GM18502 (cell line): ENCODE results near the gene ATAD3B.
"Not testable (repeated sequence)": the region's sequence is repeated elsewhere in the genome, so short reads cannot be mapped to it uniquely, and the experiment has no call there.

Experiments
- ATAC-seq: cut with Tn5 transposase; IDR thresholded peaks from one replicate; pipeline ENCODE4 v1.9.1; 2021; ENCODE audit warnings: mild to moderate bottlenecking; ENCODE audit not compliant: unreplicated experiment, poor library complexity

Gene ATAD3B

DNA sequence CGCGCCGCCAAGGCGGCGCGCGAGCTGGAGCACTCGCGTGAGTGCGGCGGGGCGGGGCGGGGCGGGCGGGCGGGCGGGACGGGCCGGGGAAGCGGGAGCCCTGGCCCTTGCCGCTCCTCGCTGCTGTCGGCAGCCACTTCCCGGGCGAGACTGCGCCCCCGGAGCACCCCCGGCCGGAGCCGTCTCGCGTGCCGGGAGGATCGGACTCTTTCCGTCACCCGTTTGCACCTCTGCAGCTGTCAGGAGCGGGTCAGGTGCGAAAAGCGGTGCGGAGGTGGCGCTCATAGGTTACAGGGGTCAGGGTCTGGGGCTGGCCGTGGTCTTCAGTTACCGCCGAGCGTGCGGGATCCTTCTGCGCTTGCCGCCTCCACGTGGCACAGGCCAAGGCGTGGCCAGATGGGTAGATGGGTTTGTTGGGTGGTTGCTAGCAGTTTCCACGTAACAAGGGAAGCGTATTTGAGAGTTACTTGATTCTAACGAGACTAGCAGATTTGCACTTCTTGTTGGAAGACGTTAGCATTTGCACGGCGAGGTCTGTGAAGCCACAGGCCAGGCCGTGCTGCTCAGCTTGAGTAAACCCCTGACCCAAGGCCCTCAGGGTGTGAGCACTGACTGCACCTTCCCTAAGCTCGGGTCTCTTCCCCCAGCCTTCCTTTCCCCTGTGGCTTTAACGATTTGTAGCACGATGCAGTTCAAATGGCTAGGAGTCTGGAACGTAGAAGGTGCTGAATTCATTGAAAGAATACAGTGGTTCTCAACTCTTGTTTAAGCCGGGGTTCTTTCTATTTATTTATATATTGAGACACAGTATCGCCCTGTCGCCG is 700 bp downstream of the ATAD3B start:
- ATAC-seq, result peak; percentile 19

DNA sequence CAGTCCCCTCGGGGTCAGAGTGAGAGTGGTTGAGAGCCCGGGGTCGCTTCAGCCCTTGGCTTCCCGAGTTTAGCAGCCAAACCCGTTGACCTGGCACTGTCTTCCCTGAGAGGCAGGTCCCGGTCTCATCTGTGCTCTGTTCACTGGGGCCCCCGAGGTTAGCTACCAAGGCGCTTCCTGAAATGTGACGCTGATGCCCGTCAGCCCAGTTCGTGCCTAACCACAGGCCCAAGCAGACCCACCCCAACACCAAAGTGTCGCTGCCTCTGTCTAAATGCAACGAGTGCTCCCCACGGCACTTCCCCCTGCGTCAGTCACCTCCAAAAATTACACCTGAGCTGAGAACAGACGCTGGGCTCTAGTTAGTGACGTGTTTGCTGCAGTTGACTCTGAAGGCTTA is 4.4 kb downstream of the ATAD3B start:
- not testable (repeated sequence) for ATAC-seq

DNA sequence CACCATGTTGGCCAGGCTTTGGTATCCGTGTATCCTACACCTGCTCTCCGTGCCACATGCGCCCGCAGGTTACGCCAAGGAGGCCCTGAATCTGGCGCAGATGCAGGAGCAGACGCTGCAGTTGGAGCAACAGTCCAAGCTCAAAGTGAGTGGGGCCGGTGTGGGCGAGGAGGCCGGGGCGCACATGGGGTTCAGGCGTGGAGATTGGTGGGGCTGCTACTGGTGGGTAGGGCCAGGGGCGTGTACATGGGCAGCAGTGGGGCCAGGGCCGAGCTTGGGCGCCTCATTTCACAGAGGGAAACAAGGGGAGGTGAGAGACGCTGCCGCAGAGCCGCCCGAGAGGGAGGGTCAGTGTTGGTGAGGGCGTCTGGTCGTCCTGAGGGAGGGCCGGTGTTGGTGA is 5.6 kb downstream of the ATAD3B start:
- no peak for ATAC-seq

DNA sequence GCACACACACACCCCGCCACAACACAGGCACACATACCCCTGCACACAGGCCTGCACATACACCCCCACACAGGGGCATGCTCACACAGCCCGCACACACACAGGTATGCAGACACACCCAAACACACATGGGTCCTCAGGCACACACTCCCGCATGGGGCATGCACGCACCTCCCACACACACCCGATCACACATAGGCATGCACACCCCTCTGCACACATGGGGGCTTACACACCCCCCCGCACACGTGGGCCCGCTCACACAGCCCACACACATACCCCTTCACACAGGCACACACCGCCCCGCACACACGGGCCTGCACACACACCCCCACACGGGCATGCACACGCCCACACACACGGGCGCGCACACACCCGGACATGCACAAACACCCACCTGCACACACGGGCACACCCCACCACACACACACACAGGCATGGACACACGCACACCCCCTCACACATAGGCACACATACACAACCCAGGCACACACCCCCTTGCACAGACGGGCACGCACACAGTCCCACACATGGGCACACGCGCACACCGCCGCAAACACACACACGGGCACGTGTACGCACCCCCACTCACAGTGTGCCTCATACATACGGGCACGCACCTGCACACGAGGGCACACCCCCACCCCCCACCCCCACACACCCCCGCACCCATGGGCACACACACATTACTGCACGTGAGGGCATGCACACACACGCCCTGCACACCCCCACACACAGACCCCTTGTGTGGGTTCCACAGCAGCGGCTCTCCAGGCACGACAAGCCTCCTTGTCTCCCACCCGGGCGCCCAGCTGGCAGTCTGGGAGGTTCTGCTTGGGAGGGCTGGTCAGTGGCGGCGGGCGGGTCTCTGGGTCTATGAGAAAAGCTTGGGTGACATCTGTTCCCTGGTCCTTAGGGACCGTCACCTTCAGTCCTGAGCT is 8.3 kb downstream of the ATAD3B start:
- no peak for ATAC-seq

DNA sequence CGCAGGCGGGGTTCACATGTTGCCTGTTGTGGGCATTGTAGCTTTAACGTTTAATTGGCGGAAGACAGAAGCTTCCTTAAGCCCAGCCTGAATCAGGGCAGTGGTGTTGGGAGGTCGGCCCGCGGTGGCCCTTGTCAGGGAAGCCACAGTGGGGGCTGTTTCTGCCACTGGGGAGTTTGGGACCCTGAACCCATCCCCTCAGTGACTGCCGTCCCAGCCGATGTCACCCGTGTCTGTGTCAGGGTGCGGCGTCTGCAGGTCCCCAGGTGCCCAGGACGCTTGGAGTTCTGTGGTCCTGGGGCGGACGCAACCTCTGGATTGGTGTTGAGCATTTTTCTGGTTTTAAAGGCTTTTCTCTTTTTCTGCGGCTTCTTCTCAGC is 8.9 kb downstream of the ATAD3B start:
- ATAC-seq, result not testable (repeated sequence)

DNA sequence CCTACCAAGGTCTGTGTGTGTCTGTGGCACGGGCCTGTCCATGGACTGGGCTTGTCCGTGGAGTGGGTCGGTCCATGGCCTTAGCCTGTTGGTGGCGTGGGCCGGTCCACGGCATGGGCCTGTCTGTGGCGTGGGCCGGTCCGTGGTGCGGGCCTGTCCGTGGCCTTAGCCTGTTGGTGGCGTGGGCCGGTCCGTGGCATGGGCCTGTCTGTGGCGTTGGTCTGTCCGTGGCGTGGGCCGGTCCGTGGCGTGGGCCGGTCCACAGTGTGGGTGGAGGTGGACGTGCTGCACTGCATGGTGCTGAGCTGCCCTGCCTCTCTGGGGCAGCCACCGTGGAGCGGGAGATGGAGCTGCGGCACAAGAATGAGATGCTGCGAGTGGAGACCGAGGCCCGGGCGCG is 10.2 kb downstream of the ATAD3B start:
- not testable (repeated sequence) for ATAC-seq

DNA sequence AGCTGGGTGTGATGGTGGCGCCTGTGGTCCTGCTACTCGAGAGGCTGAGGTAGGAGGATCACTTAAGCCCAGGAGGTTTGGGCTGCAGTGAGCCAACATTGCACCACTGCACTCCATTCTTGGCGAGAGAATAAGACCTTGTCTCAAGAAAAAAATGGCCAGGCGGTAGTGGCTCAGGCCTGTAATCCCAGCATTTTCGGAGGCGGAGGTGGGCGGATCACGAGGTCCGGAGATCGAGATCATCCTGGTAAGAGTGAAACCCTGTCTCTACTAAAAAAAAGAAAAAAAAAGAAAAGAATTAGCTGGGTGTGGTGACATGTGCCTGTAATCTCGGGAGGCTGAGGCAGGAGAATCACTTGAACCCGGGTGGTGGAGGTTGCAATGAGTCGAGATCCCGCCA is 11.3 kb downstream of the ATAD3B start:
- ATAC-seq, result no peak

DNA sequence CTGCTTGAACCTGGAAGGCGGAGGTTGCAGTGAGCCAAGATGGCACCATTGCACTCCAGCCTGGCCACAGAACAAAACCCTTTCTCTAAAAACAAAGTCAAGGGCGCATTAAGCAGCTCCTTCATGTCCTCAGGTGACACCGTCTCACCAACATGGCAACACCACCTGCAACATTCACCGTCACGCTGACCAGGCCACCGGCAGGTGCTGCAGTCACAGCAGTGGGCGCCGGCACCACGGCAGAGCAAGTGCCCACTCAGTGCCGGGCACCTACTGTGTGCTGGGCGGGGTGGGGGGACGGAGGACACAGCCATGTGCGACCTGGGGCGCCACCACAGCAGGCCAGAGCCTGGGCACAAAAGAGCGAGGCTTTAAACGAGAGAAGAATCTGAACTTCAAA is 12.1 kb downstream of the ATAD3B start:
- no peak for ATAC-seq

DNA sequence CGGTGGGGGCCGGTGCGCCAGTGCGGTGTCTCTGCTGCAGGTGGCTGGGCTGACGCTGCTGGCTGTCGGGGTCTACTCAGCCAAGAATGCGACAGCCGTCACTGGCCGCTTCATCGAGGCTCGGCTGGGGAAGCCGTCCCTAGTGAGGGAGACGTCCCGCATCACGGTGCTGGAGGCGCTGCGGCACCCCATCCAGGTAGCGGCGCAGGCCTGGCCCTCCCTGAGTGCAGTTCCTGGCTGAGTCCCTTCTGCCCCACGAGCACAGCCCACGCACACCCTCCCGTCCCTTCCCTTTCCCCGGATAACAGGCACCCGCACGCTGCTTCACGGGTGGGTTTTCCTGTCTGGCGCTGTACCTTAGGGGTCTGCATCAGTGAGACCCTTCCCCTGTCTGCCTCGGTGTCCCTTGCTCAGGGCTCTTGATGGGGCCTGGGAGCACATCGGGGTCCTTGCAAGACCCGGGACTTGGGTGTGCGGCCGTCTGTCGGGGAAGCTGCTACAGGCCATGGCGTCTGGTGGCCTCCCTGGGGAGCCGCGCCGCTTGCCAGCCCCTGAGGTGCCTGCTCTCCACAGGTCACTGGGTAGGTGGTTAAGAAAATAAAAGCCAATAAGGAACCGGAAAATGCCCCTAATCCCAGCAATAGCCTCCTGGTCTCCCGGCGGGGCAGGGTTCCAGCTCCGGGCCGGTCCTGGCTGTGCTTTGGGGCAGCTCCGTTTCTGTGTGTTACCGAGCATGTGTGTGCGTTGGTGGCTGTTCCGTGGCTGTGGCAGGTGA is 13.6 kb downstream of the ATAD3B start:
- ATAC-seq, result not testable (repeated sequence)

DNA sequence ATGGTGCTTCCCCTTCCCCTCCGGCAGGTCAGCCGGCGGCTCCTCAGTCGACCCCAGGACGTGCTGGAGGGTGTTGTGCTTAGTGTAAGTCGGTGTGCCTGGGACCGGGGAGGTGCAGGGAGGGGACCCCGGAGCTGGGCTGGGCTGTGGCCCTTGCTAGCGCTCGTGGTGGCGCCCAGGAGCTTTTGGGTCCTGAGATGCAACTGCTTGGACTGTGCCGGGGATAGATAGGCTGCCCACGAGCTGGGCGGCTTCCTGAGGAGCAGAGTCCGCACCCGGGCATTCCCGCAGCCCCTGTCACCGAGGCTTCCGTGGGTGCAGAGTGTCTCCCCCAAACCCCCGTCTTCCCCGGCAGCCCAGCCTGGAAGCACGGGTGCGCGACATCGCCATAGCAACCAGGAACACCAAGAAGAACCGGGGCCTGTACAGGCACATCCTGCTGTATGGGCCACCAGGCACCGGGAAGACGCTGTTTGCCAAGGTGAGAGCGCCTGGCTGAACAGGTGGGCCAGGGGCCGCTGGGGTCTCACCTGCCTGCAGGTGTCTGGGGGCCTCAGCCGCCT is 14.3 kb downstream of the ATAD3B start:
- ATAC-seq, result not testable (repeated sequence)

DNA sequence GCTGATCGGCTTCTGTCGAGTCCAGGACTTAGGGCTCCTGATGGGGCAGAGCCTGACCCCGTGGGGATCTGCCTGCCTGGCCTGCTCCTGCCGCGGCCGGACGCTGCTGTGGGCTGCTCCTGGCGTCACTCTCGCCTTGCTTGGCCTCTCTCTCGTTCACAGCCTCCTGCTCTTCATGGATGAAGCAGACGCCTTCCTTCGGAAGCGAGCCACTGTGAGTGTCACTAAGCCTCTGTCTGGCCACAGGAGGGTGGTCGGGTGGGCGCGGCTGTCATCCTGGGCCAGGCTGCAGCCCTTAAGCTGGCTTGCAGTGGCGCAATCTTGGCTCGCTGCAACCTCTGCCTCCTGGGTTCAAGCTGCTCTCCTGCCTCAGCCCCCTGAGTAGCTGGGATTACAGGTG is 16.1 kb downstream of the ATAD3B start:
- ATAC-seq, result no peak

DNA sequence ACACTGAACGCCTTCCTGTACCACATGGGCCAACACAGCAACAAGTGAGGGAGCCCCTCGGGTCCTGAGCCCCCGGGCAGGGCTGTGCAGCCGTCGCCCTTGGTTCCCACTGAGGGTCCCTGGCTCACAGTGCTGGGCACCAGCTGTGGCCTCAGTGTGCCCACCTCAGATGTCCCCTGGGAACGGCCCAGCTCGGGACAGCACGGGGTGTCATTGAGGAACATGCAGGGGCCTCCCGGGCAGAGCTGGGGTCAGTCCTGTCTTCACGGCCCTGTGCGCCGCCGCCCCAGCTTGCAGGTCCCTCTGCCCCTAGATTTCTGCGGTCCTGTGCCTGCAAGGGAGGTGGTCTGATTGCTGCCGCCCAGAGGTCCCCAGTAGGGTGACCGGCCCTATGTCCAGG is 17.7 kb downstream of the ATAD3B start:
- no peak for ATAC-seq

DNA sequence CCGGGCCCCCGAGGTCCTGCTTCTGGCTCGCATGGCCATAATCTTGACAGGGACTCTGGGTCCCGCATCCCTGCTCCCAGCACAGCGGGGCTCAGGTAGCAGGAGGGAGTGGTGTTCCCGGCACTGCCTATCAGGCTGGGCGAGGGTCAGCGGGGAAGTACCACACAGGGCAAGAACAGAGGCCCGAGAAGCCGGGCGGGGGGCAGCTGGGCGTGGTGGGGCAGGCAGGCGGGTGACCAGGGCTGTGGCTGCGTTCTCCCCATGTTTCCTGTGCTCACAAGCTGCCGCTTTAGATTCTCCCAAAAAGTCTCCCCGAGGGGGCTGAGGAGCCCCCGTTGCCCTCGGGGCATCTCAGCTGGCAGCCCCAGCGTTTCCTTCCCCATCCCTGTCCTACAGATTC is 18.3 kb downstream of the ATAD3B start:
- no peak for ATAC-seq

DNA sequence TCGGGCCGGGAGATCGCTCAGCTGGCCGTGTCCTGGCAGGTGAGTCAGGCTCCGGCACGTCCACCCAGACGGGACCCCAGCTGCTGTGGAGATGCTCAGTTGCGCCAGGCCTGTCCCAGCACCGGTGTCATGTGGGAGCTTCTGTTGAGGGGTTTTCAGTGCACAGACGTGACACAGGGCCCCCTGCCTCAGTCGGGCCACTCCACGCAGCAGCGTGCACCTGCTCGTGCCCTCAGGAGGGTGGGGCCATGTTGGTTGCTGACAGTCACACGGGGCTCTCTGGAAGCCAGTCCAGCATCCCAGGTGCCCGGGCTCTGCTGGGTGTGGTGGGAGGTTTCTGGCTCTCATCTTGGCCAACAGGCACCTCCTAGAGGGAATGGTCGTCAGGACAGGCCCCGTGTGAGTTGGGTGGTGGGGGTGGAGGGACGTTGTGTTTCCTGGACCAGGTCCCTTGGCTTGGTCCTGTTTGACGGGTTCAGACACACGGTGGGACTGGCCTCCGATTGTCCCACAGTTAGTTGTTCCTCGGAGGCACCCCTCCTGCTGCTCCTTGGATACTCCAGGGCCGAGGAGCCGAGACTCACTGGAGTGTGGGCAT is 19.2 kb downstream of the ATAD3B start:
- no peak for ATAC-seq

DNA sequence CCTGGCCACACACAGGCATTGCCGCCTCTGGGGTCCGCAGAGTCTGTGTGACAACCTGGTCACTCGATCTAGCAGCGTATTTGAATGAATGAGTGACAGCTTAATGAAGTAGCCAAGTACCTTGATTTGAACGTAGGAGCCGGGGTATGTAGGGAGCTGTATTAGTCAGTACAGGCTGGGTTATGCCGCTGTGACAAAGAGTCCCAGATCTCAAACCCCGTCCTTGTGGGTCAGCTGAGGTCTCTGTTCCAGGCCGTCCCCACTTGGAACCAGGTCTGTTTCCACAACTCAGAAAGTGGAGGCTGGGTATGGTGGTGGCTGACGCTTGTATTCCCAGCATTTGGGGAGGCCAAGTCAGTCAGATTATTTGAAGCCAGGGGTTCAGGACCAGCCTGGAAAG is 20.0 kb downstream of the ATAD3B start:
- ATAC-seq, result no peak

DNA sequence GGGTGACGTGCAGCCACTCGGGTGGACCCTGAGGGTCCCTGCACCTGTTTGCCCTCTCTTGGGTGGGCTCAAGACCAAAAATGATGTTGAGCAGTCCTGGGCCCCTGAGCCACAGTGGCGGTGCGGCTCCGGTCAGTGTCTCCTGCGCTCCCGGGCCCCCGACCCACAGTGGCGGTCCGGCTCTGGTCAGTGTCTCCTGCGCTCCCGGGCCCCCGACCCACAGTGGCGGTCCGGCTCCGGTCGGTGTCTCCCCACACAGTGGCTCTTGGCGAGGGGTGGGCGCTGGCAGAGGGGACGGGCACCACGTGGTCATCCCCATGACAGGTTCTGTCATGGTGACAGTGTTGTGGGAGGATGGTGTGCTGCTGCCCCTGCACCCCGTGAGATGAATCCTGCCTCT is 22.7 kb downstream of the ATAD3B start:
- not testable (repeated sequence) for ATAC-seq

DNA sequence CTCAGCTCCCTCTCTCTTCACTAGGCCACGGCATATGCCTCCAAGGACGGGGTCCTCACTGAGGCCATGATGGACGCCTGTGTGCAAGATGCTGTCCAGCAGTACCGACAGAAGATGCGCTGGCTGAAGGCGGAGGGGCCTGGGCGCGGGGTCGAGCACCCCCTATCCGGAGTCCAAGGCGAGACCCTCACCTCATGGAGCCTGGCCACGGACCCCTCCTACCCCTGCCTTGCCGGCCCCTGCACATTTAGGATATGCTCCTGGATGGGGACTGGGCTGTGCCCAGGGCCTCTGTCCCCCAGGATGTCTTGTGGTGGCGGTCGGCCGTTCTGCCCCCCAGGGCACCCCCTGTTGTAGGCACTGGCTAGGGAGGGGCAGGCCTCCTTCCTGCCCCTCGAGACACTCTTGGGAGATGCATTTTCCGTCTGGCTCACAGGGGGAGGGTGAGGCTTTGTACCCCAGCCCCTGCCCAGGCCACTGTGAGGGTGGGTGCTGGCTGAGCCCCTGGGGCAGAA is 24.0 kb downstream of the ATAD3B start:
- ATAC-seq, result not testable (repeated sequence)

DNA sequence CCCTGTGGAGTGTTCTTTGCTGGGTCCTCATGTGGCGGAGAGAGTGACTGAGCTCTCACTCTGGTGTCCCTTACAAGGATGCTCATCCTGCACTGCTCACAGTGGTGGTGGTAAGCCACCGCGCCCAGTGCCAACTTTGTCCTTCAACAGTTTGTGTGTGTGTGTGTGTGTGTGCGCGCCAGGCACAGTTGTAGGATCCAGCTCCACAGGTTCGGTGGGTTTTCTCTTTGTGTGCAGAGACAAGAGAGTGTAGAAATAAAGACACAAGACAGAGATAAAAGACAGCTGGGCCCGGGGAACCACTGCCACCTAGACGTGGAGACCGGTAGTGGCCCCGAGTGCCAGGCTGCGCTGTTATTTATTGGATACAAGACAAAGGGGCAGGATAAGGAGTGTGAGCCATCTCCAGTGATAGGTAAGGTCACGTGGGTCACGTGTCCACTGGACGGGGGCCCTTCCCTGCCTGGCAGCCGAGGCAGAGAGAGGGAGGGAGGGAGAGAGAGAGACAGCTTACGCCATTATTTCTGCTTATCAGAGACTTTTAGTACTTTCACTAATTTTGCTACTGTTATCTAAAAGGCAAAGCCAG is 33.3 kb downstream of the ATAD3B start:
- ATAC-seq, result not testable (repeated sequence)

DNA sequence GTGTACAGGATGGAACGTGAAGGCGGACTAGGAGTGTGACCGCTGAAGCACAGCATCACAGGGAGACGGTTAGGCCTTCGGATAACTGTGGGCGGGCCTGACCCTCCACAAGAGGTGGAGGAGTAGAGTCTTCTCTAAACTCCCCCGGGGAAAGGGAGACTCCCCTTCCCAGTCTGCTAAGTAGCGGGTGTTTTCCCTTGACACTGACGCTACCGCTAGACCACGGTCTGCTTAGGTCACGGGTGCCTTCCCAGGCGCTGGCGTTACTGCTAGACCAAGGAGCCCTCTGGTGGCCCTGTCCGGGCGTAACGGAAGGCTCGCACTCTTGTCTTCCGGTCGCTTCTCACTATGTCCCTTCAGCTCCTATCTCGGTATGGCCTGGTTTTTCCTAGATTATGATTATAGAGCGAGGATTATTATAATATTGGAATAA is 33.8 kb downstream of the ATAD3B start:
- ATAC-seq, result not testable (repeated sequence)
